ENCODE results near the gene PLAC9. TPM values are rescaled to one million over a fixed set of nuclear protein-coding genes. Genes with fewer than 3 reads are reported as not detected.
A peak's percentile ranks its signal among the peaks of the same experiment; 100 is the strongest.
"Not testable (repeated sequence)": the region's sequence is repeated elsewhere in the genome, so short reads cannot be mapped to it uniquely, and the experiment has no call there.

The PLAC9 gene, protein sequence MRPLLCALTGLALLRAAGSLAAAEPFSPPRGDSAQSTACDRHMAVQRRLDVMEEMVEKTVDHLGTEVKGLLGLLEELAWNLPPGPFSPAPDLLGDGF
- total RNA-seq: 10 to 100 TPM; 11.7 to 26.9 (median 23.5) TPM
- 10 to 100 TPM in 2 of 3 donors, 1 to 10 TPM in 1; 1.8 to 67.6 (median 61.4) TPM for polyA plus RNA-seq
- long read RNA-seq, donor 1, transcript PLAC9-201 (4 exons, 785 nt): major isoform, 5 of 5 reads
- long read RNA-seq, donor 1, partial matches to known transcripts: 0 of 5 reads
- long read RNA-seq, donor 1, other reads (novel, unspliced or antisense): 0 of 5 reads
- long read RNA-seq, donor 2: 0 reads
- long read RNA-seq, donor 3, transcript PLAC9-201 (4 exons, 785 nt): major isoform, 5 of 5 reads
- long read RNA-seq, donor 3, partial matches to known transcripts: 0 of 5 reads
- long read RNA-seq, donor 3, other reads (novel, unspliced or antisense): 0 of 5 reads
- long read RNA-seq, donor 4, transcript PLAC9-201 (4 exons, 785 nt): major isoform, 20 of 20 reads
- long read RNA-seq, donor 4, partial matches to known transcripts: 0 of 20 reads
- long read RNA-seq, donor 4, other reads (novel, unspliced or antisense): 0 of 20 reads
- long read RNA-seq, donor 5, transcript PLAC9-201 (4 exons, 785 nt): major isoform, 17 of 18 reads
- long read RNA-seq, donor 5, partial matches to known transcripts: 0 of 18 reads
- long read RNA-seq, donor 5, other reads (novel, unspliced or antisense): 0 of 18 reads
- long read RNA-seq, donor 6, transcript PLAC9-201 (4 exons, 785 nt): major isoform, 25 of 27 reads
- long read RNA-seq, donor 6, partial matches to known transcripts: 0 of 27 reads
- long read RNA-seq, donor 6, other reads (novel, unspliced or antisense): 2 of 27 reads
- long read RNA-seq, donor 7, transcript PLAC9-201 (4 exons, 785 nt): major isoform, 16 of 19 reads
- long read RNA-seq, donor 7, partial matches to known transcripts: 0 of 19 reads
- long read RNA-seq, donor 7, other reads (novel, unspliced or antisense): 0 of 19 reads
- long read RNA-seq, donor 8, transcript PLAC9-201 (4 exons, 785 nt): major isoform, 30 of 32 reads
- long read RNA-seq, donor 8, partial matches to known transcripts: 0 of 32 reads
- long read RNA-seq, donor 8, other reads (novel, unspliced or antisense): 0 of 32 reads
- long read RNA-seq, donor 9, transcript PLAC9-201 (4 exons, 785 nt): major isoform, 5 of 6 reads
- long read RNA-seq, donor 9, partial matches to known transcripts: 0 of 6 reads
- long read RNA-seq, donor 9, other reads (novel, unspliced or antisense): 0 of 6 reads
- long read RNA-seq, donor 10, transcript PLAC9-201 (4 exons, 785 nt): major isoform, 20 of 20 reads
- long read RNA-seq, donor 10, partial matches to known transcripts: 0 of 20 reads
- long read RNA-seq, donor 10, other reads (novel, unspliced or antisense): 0 of 20 reads

DNA sequence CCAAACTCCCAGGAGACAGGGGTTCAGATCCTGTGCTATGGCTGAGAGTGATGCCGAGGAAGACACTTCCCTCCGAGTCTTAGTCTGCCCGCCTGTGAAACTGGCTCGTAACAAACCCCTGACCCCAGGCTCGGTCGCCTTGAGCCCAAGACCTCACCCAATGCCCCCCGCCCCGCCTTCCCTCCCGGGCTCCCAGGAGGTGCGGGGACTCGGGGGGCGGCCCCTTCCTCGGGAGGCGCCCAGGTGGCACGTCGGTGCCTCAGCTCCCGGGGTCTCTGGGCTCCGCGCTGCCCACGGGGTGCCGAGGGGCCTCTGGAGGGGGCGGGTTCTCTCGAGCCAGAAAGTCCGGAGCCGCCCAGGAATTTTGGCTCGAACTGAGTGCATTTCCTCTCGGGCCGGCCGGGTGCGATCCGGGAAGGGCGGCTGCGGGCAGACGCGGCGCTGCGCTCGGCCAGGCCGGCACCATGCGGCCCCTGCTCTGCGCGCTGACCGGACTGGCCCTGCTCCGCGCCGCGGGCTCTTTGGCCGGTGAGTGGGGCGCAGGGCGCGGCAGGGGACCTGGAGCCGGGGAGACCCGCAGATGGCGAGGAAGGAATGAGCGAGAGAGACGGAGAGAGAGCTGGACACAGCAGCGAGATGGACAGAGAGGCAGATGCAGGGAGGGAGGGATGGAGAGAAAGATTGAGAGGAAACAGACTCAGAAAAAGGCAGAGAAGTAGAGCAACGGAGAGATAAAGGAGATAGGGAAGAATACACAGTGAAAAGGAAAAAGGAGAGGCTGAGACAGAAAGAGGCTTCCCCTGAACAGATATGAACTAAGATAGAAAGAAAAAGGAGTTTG, at the start of gene PLAC9:
Gene PLAC9, plus strand, starts transcription at position 432 of the 841 bp plus-strand sequence. Its CDS starts 33 bp downstream, at position 465.
- 4 to 5% (median 4%) methylated on average over 32 to 58 of the region's 58 CpGs for WGBS, 4 donors
- H3K4me1 ChIP-seq (replicated peaks in 1 of 2): peaks cover 0 to 5% of the 10 kb centered on the region in 2 donors
- TF ChIP-seq, protein P1, sequence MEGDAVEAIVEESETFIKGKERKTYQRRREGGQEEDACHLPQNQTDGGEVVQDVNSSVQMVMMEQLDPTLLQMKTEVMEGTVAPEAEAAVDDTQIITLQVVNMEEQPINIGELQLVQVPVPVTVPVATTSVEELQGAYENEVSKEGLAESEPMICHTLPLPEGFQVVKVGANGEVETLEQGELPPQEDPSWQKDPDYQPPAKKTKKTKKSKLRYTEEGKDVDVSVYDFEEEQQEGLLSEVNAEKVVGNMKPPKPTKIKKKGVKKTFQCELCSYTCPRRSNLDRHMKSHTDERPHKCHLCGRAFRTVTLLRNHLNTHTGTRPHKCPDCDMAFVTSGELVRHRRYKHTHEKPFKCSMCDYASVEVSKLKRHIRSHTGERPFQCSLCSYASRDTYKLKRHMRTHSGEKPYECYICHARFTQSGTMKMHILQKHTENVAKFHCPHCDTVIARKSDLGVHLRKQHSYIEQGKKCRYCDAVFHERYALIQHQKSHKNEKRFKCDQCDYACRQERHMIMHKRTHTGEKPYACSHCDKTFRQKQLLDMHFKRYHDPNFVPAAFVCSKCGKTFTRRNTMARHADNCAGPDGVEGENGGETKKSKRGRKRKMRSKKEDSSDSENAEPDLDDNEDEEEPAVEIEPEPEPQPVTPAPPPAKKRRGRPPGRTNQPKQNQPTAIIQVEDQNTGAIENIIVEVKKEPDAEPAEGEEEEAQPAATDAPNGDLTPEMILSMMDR (IDR thresholded peaks at IDR 0.05): no peak
- TF ChIP-seq POLR2A (IDR thresholded peaks at IDR 0.05): peak in 1 of 2 donors; percentile 33
- no peaks in the 10 kb centered on the region for H3K36me3 ChIP-seq (replicated peaks in 1 of 2)
- peak within 1 kb of the TSS in 1 of 4 donors; percentile 58 for H3K4me3 ChIP-seq
- H3K27ac ChIP-seq: peak within 1 kb of the TSS in 4 of 5 donors; percentile 21 to 88 (median 49)
- intact Hi-C loops (cut with DNase I): no loop called here
- DNase-seq: peak in 2 of 7 donors; percentile 7 to 44
- H3K27me3 ChIP-seq: peaks cover 4% of the 10 kb centered on the region
- no peaks in the 10 kb centered on the region for H3K9me3 ChIP-seq (replicated peaks in 1 of 3)

DNA sequence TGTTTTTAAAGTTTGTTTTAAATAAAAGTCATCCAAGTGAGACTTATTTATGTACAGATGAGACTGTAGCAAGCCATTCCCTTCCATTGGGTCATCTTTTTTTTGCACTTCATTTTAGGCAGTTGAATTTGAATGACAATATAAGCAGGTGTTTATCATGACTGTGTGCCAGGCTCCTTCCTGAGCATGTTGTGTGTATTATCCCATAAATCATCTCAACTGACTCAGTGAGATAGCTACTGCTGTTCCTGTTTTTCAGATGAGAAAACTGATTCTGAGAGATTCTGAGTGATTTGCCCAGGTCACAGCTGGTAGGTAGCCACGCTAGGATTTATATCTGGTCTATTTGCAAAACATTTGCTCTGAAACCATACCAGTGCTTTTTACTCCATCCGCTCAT, 42.4 kb upstream of the PLAC9 start:
- Histone ChIP-seq H3K27me3 (no peaks in the 10 kb centered on the region), H3K27ac (no peak overlapping the region), H3K4me1 (replicated peaks in 1 of 2) (no peaks in the 10 kb centered on the region), H3K36me3 (replicated peaks in 1 of 2) (no peaks in the 10 kb centered on the region), H3K9me3 (replicated peaks in 1 of 3) (no peaks in the 10 kb centered on the region), H3K4me3 (no peak overlapping the region)
- intact Hi-C loops (cut with DNase I): no loop called here
- TF ChIP-seq, protein P1 (IDR thresholded peaks at IDR 0.05): no peak
- no peak for TF ChIP-seq POLR2A (IDR thresholded peaks at IDR 0.05)
- 68 to 84% (median 74%) methylated on average over 2 of the region's 2 CpGs for WGBS, 4 donors
- no peak for DNase-seq

DNA sequence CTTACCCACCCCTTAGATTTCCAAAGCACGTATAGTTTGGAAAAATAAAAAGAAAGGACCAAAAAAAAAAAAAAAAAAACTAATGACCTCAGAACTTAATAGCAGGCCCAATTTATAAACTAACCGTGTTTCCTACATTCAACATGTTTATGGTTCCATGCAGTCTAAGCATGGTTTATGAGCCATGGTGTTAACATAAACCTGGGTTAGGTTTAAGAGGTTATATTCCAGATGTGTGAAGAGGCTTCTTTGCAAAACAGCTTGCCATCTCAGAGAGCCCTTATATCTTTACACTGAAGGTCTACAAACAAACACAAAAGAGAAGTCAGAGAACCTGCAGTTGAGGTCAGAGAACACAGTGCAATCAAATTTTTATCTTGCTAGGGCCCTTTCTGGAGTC, 38.3 kb upstream of the PLAC9 start:
- H3K36me3 ChIP-seq (replicated peaks in 1 of 2): no peaks in the 10 kb centered on the region
- intact Hi-C loops (cut with DNase I): no loop called here
- 60 to 78% (median 67%) methylated on average over 2 of the region's 2 CpGs for WGBS, 4 donors

DNA sequence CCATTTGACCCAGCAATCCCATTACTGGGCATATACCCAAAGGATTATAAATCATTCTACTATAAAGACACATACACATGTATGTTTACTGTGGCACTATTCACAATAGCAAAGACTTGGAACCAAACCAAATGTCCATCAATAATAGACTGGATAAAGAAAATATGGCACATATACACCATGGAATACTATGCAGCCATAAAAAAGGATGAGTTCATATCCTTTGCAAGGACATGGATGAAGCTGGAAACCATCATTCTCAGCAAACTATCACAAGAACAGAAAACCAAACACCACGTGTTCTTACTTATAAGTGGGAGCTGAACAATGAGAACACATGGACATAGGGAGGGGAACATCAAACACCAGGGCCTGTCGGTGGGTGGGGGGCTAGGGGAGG, 34.3 kb upstream of the PLAC9 start:
- H3K27ac ChIP-seq; H3K9me3 ChIP-seq (replicated peaks in 1 of 3); intact Hi-C loops (cut with DNase I); H3K4me3 ChIP-seq; H3K27me3 ChIP-seq; H3K36me3 ChIP-seq (replicated peaks in 1 of 2); H3K4me1 ChIP-seq (replicated peaks in 1 of 2); DNase-seq: not testable (repeated sequence)
- WGBS, 4 donors: 75 to 93% (median 86%) methylated on average over 2 of the region's 2 CpGs

More for the DNA sequence above, 38.3 kb upstream of the PLAC9 start:
- H3K27ac ChIP-seq: no peak overlapping the region
- H3K27me3 ChIP-seq: no peaks in the 10 kb centered on the region
- TF ChIP-seq POLR2A (IDR thresholded peaks at IDR 0.05): no peak
- TF ChIP-seq, protein P1 (IDR thresholded peaks at IDR 0.05): no peak
- no peaks in the 10 kb centered on the region for H3K9me3 ChIP-seq (replicated peaks in 1 of 3)
- DNase-seq: no peak
- H3K4me1 ChIP-seq (replicated peaks in 1 of 2): no peaks in the 10 kb centered on the region
- H3K4me3 ChIP-seq: no peak overlapping the region

DNA sequence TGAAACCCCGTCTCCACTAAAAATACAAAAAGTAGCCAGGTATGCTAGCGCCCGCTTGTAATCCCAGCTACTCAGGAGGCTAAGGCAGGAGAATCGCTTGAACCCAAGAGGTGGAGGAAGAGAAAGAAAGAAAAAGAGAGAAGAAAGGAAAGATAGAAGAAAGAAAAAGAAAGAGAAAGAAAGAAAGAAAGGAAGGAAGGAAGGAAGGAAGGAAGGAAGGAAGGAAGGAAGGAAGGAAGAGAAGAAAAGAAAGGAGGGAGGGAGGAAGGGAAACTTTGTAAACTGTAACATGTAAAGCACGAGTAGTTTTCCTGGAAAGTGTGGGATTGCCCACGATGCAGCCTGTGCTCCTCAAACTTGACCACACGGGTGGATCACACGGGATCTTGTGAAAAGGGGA, 33.2 kb upstream of the PLAC9 start:
- H3K27me3 ChIP-seq; H3K4me3 ChIP-seq; H3K4me1 ChIP-seq (replicated peaks in 1 of 2); H3K9me3 ChIP-seq (replicated peaks in 1 of 3); intact Hi-C loops (cut with DNase I); H3K27ac ChIP-seq; DNase-seq; H3K36me3 ChIP-seq (replicated peaks in 1 of 2): not testable (repeated sequence)
- 76 to 88% (median 79%) methylated on average over 8 of the region's 8 CpGs for WGBS, 4 donors
